Measurements from ENCODE around the gene EHD1. TPM values are rescaled to one million over a fixed set of nuclear protein-coding genes. Genes with fewer than 3 reads are reported as not detected.

EHD1 gene
- total RNA-seq, 1 donor from 2014 or later: 101 TPM

- H3K27me3 Mint-ChIP-seq: no peaks in the 10 kb centered on the region
- H3K4me3 Mint-ChIP-seq: peak overlapping the region; percentile 77
- intact Hi-C loops (cut with micrococcal nuclease): loop anchor here (1.0 kb wide), 1 partner anchor 10 kb away; no protein-coding TSS in a partner anchor
- peak overlapping the region; percentile 84 for H3K27ac Mint-ChIP-seq
- H3K9me3 Mint-ChIP-seq: peaks cover 7% of the 10 kb centered on the region
- H3K36me3 Mint-ChIP-seq (ENCODE audit: low read depth): peaks cover 57% of the 10 kb centered on the region
- peaks cover 74% of the 10 kb centered on the region for H3K4me1 Mint-ChIP-seq
- DNase-seq: peak; percentile 77
These were observed 8.7 kb downstream of the EHD1 start for GRCh38 chr11:64869571-64870175.

- DNase-seq: peak; percentile 72
- Mint-ChIP-seq H3K27me3 (no peaks in the 10 kb centered on the region), H3K9me3 (peaks cover 7% of the 10 kb centered on the region), H3K4me1 (peaks cover 73% of the 10 kb centered on the region), H3K4me3 (peak overlapping the region; percentile 77), H3K27ac (peak overlapping the region; percentile 84), H3K36me3 (ENCODE audit: low read depth) (peaks cover 51% of the 10 kb centered on the region)
- intact Hi-C loops (cut with micrococcal nuclease): loop anchor here (1.0 kb wide), 1 partner anchor 10 kb away; no protein-coding TSS in a partner anchor
These were observed 9.4 kb downstream of the EHD1 start for GRCh38 chr11:64868904-64869570.

- Mint-ChIP-seq H3K27ac (peak overlapping the region; percentile 84), H3K27me3 (no peaks in the 10 kb centered on the region)
These were observed 10.5 kb downstream of the EHD1 start for GRCh38 chr11:64867748-64868462.

GRCh38 chr11:64866173-64866491, 12.3 kb downstream of the EHD1 start:
- intact Hi-C loops (cut with micrococcal nuclease): no loop called here
- peak overlapping the region; percentile 76 for H3K4me3 Mint-ChIP-seq
- H3K27ac Mint-ChIP-seq: peak overlapping the region; percentile 95
- H3K36me3 Mint-ChIP-seq (ENCODE audit: low read depth): peaks cover 35% of the 10 kb centered on the region
- DNase-seq: no peak
- H3K9me3 Mint-ChIP-seq: peaks cover 7% of the 10 kb centered on the region
- peaks cover 75% of the 10 kb centered on the region for H3K4me1 Mint-ChIP-seq
- H3K27me3 Mint-ChIP-seq: no peaks in the 10 kb centered on the region

More at GRCh38 chr11:64867748-64868462, 10.5 kb downstream of the EHD1 start:
- Mint-ChIP-seq H3K9me3 (peaks cover 7% of the 10 kb centered on the region), H3K36me3 (ENCODE audit: low read depth) (peaks cover 47% of the 10 kb centered on the region), H3K4me1 (peaks cover 73% of the 10 kb centered on the region), H3K4me3 (peak overlapping the region; percentile 77)
- intact Hi-C loops (cut with micrococcal nuclease): no loop called here
- no peak for DNase-seq

- intact Hi-C loops (cut with micrococcal nuclease): loop anchor here (1.0 to 2.0 kb wide), 2 partner anchors 9 to 15 kb away; no protein-coding TSS in a partner anchor
- Mint-ChIP-seq H3K36me3 (ENCODE audit: low read depth) (peaks cover 35% of the 10 kb centered on the region), H3K9me3 (peaks cover 7% of the 10 kb centered on the region), H3K27me3 (no peaks in the 10 kb centered on the region), H3K4me1 (peaks cover 77% of the 10 kb centered on the region), H3K27ac (peak overlapping the region; percentile 95), H3K4me3 (peak overlapping the region; percentile 76)
- no peak for DNase-seq
These were observed 12.9 kb downstream of the EHD1 start for GRCh38 chr11:64865286-64866172.

- Mint-ChIP-seq H3K27ac (peak overlapping the region; percentile 95), H3K4me3 (peak overlapping the region; percentile 76), H3K4me1 (peaks cover 76% of the 10 kb centered on the region), H3K36me3 (ENCODE audit: low read depth) (peaks cover 40% of the 10 kb centered on the region), H3K27me3 (no peaks in the 10 kb centered on the region), H3K9me3 (peaks cover 7% of the 10 kb centered on the region)
- peak; percentile 72 for DNase-seq
- intact Hi-C loops (cut with micrococcal nuclease): loop anchor here (1.0 to 2.0 kb wide), 3 partner anchors 8 to 14 kb away; partner anchors contain the start of gene EHD1
These were observed 13.7 kb downstream of the EHD1 start for GRCh38 chr11:64864473-64865285.

GRCh38 chr11:64864135-64864472, 14.3 kb downstream of the EHD1 start:
- peak overlapping the region; percentile 95 for H3K27ac Mint-ChIP-seq
- peaks cover 76% of the 10 kb centered on the region for H3K4me1 Mint-ChIP-seq
- peaks cover 41% of the 10 kb centered on the region for H3K36me3 Mint-ChIP-seq (ENCODE audit: low read depth)
- no peak for DNase-seq
- no peaks in the 10 kb centered on the region for H3K27me3 Mint-ChIP-seq
- intact Hi-C loops (cut with micrococcal nuclease): loop anchor here (1.0 to 2.0 kb wide), 2 partner anchors 13 to 14 kb away; partner anchors contain the start of gene EHD1
- H3K9me3 Mint-ChIP-seq: peaks cover 7% of the 10 kb centered on the region
- peak overlapping the region; percentile 76 for H3K4me3 Mint-ChIP-seq

- Mint-ChIP-seq H3K27me3 (no peaks in the 10 kb centered on the region), H3K36me3 (ENCODE audit: low read depth) (peaks cover 42% of the 10 kb centered on the region)
- DNase-seq: no peak
These were observed 14.9 kb downstream of the EHD1 start for GRCh38 chr11:64863391-64864060.

GRCh38 chr11:64862987-64863390, 15.4 kb downstream of the EHD1 start:
- Mint-ChIP-seq H3K4me1 (peaks cover 72% of the 10 kb centered on the region), H3K4me3 (peak overlapping the region; percentile 72), H3K27ac (peak overlapping the region; percentile 95), H3K27me3 (no peaks in the 10 kb centered on the region), H3K9me3 (peaks cover 7% of the 10 kb centered on the region), H3K36me3 (ENCODE audit: low read depth) (peaks cover 39% of the 10 kb centered on the region)
- no peak for DNase-seq
- intact Hi-C loops (cut with micrococcal nuclease): no loop called here

More at GRCh38 chr11:64863391-64864060, 14.9 kb downstream of the EHD1 start:
- peak overlapping the region; percentile 76 for H3K4me3 Mint-ChIP-seq
- H3K4me1 Mint-ChIP-seq: peaks cover 76% of the 10 kb centered on the region
- H3K9me3 Mint-ChIP-seq: peaks cover 7% of the 10 kb centered on the region
- intact Hi-C loops (cut with micrococcal nuclease): loop anchor here (1.0 to 2.0 kb wide), 2 partner anchors 13 to 15 kb away; partner anchors contain the start of gene EHD1
- peak overlapping the region; percentile 95 for H3K27ac Mint-ChIP-seq

GRCh38 chr11:64861227-64861975, 17.0 kb downstream of the EHD1 start:
- H3K4me1 Mint-ChIP-seq: peaks cover 75% of the 10 kb centered on the region
- H3K27ac Mint-ChIP-seq: peak overlapping the region; percentile 95
- peak; percentile 72 for DNase-seq
- peak overlapping the region; percentile 57 for H3K4me3 Mint-ChIP-seq
- no peaks in the 10 kb centered on the region for H3K27me3 Mint-ChIP-seq
- peaks cover 7% of the 10 kb centered on the region for H3K9me3 Mint-ChIP-seq
- intact Hi-C loops (cut with micrococcal nuclease): no loop called here
- peaks cover 44% of the 10 kb centered on the region for H3K36me3 Mint-ChIP-seq (ENCODE audit: low read depth)

- intact Hi-C loops (cut with micrococcal nuclease): loop anchor here (1.0 kb wide), 3 partner anchors 8 to 19 kb away; partner anchors contain the start of gene EHD1
- Mint-ChIP-seq H3K27ac (peak overlapping the region; percentile 96), H3K9me3 (no peaks in the 10 kb centered on the region), H3K4me3 (peak overlapping the region; percentile 79), H3K36me3 (ENCODE audit: low read depth) (peaks cover 46% of the 10 kb centered on the region), H3K27me3 (no peaks in the 10 kb centered on the region), H3K4me1 (peaks cover 75% of the 10 kb centered on the region)
- DNase-seq: peak; percentile 91
These were observed 18.6 kb downstream of the EHD1 start for GRCh38 chr11:64859542-64860414.
